AG09309 (cell line): ENCODE data around the gene CSTPP1.

Experiments
- DNase-seq: peaks from one replicate; pipeline ENCODE4 v3.0.0-alpha.2; 2010; ENCODE audit warnings: low read depth
- H3K4me3 ChIP-seq: 2 replicates; pipeline ENCODE4 v1.5.1; 2011; ENCODE audit warnings: mild to moderate bottlenecking, low read depth, low read length, moderate library complexity; ENCODE audit not compliant: control insufficient read depth
- TF ChIP-seq, protein P1 (sequence below): IDR thresholded peaks from 2 replicates; pipeline ENCODE4 v1.5.1; 2011; ENCODE audit warnings: mild to moderate bottlenecking, low read depth, low read length, inconsistent platforms; ENCODE audit not compliant: insufficient read depth, control insufficient read depth; ENCODE audit errors: missing control alignments

The CSTPP1 gene

DNA sequence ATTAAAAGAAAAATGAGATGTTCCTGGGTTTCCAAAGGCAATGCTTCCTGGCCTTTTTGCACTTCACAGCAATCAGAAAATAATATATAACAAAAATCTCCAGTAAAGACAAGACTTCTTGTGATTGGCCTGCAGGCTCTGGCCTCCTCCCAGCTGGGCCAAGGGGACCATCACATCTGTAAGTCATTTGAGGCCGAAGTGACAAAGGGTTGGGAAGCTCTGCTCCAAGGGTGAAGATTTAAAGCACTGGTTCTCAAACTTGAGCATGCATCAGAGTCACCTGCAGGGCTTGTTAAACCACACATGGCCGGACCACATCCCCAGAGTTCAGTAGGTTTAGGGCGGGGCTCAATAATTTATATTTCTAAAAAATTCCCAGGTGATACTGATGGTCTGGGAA, 208.0 kb downstream of the CSTPP1 start:
- H3K4me3 ChIP-seq = no peak overlapping the region
- TF ChIP-seq, protein P1, sequence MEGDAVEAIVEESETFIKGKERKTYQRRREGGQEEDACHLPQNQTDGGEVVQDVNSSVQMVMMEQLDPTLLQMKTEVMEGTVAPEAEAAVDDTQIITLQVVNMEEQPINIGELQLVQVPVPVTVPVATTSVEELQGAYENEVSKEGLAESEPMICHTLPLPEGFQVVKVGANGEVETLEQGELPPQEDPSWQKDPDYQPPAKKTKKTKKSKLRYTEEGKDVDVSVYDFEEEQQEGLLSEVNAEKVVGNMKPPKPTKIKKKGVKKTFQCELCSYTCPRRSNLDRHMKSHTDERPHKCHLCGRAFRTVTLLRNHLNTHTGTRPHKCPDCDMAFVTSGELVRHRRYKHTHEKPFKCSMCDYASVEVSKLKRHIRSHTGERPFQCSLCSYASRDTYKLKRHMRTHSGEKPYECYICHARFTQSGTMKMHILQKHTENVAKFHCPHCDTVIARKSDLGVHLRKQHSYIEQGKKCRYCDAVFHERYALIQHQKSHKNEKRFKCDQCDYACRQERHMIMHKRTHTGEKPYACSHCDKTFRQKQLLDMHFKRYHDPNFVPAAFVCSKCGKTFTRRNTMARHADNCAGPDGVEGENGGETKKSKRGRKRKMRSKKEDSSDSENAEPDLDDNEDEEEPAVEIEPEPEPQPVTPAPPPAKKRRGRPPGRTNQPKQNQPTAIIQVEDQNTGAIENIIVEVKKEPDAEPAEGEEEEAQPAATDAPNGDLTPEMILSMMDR = no peak
- no peak for DNase-seq

GRCh38 chr11:47147250-47147649, 210.7 kb downstream of the CSTPP1 start:
- no peak for DNase-seq
- TF ChIP-seq, protein P1 = no peak
- no peak overlapping the region for H3K4me3 ChIP-seq

DNA sequence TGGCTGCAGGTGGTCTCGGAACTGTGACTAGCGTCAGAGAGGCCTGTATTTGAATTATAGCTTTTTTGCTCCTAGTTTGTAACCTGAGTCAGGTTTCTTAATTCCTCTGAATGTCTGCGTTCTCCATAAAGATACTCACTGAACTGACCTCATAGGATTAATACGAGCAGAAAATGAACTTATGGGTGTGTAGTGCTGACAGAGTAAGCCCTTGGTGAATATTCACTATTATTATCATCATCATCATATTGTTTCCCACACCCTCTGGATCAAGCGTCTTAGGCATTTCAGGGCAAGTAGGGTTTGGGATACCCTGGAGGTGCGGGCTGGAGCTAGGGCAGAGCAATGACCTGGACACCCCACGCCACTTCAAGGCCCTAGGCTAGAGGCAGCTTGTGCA, 211.1 kb downstream of the CSTPP1 start:
- DNase-seq = no peak
- TF ChIP-seq, protein P1 = no peak
- no peak overlapping the region for H3K4me3 ChIP-seq

GRCh38 chr11:47148270-47148669, 211.7 kb downstream of the CSTPP1 start:
- no peak overlapping the region for H3K4me3 ChIP-seq
- TF ChIP-seq, protein P1 = no peak

DNA sequence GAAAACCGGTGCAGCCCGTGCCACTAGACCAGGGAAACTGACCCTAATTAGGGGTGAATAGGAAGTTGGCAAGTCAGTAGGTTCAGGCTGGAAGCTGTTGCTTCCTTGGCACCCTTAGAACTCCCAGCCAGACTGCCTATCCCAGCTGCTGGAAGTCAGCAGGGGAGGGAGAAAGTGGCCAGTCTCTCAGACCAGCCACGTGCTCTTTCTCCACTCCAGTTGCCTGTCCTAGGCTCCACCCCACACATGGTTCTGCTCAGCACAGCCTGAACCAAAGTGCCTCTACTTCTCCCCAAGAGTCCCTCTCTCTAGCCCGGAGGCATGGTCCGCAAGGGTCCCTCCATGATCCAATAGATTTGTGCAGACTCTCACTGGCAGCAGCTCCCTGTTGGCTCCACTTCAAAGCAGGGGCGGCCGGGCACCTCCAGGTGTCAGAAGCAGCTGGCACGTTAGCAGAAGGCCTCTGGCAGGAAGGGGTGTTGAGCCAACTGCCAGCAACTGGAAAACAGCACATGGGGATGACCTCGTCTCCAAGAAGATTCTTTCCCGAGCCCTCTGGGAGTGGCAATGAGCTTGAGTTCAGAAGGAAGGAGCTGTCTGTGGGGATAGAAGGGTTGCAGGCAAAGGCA, 212.5 kb downstream of the CSTPP1 start:
- DNase-seq = no peak
- TF ChIP-seq, protein P1 = no peak
- no peak overlapping the region for H3K4me3 ChIP-seq

More at GRCh38 chr11:47148270-47148669, 211.7 kb downstream of the CSTPP1 start:
- no peak for DNase-seq

DNA sequence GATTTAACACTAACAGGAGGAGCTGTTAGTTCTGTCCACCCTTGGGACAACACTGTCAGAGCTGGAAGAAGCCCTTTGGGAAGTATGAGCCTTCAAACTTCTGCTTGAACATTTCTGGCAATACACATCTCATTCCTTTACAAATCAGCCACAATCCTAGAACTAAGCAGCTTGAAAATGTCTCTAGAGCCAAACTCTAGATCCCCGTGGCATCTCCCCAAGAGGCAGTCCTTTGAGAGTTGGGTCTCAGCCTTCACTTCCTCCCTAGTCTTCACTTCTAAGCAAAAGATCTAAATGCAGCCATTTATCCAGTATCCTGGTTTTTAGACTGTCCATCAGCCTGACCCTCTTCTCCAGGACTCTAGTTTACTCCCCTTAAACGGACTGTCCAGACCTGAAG, 213.2 kb downstream of the CSTPP1 start:
- TF ChIP-seq, protein P1 = no peak
- DNase-seq = no peak
- H3K4me3 ChIP-seq = no peak overlapping the region
